T47D (cell line): Measurements from ENCODE around the gene PTPRO.

Source experiments
- DNase-seq, 2 experiments: peaks; one replicate each; pipeline versions ENCODE4 v3.0.0 to v3.0.0-alpha.2; 2011 to 2012; ENCODE audit warnings: low read depth in 1 of 2, low spot score in 1 of 2
- JUND ChIP-seq: IDR thresholded peaks from 2 replicates; pipeline ENCODE4 v1.6.1; 2012; ENCODE audit warnings: low read depth
- in situ Hi-C: cut with HindIII; loops from 2 replicates; pipeline ENCODE4 v1.10.0; 2016; ENCODE audit warnings: low sequenced_read_pairs, low pct_unique_long_range_greater_than_20kb

PTPRO gene

GRCh38 chr12:15428632-15429031 is 106.3 kb downstream of the PTPRO start:
- in situ Hi-C loops: no loop called here
- no peak for TF ChIP-seq JUND
- DNase-seq: no peak

DNA sequence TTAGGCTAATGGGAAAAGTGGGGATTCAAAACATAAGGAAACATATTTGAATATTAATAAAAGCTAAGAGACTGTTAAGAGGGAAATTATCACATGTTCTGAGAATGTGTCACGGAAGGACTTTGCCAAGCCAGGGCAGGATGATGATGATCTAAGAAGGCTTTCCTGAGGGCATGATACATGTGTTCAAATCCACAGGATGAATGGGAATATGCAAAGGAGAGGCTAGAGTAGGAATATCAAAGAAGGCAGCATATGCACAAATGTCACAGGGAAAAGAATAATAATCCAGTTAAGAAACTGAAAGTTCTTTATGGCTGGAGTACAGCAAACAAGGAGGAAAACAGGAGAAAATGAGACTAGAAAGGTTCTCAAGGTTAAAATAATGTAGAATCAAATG is 107.0 kb downstream of the PTPRO start:
- DNase-seq: no peak
- in situ Hi-C loops: no loop called here
- TF ChIP-seq JUND: no peak

- DNase-seq: peak in 1 of 2 experiments; percentile 41
- TF ChIP-seq JUND: no peak
- in situ Hi-C loops: no loop called here
These were observed 113.3 kb downstream of the PTPRO start for GRCh38 chr12:15435597-15435996.

- no peak for DNase-seq
- TF ChIP-seq JUND: no peak
- in situ Hi-C loops: no loop called here
These were observed 117.2 kb downstream of the PTPRO start for GRCh38 chr12:15439459-15439858.

DNA sequence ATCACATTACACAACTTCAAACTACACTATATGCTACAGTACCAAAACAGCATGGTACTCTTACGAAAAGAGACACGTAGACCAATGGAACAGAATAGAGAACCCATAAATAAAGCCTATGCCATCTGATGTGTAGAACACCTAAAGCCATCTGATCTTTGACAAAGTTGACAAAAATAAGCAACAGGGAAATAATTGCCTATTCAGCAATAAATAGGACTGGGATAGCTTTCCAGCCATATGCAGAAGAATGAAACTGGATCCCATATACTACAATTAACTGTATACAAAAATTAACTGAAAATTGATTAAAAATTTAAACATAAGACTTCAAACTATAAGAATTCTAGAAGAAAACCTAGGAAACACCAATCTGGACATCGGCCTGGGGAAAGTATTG is 120.7 kb downstream of the PTPRO start:
- DNase-seq: no peak
- no peak for TF ChIP-seq JUND
- in situ Hi-C loops: no loop called here

GRCh38 chr12:15443611-15444010 is 121.3 kb downstream of the PTPRO start:
- DNase-seq: no peak
- in situ Hi-C loops: no loop called here
- no peak for TF ChIP-seq JUND

- in situ Hi-C loops: no loop called here
- no peak for TF ChIP-seq JUND
- DNase-seq: no peak
These were observed 122.2 kb downstream of the PTPRO start for GRCh38 chr12:15444523-15444922.

DNA sequence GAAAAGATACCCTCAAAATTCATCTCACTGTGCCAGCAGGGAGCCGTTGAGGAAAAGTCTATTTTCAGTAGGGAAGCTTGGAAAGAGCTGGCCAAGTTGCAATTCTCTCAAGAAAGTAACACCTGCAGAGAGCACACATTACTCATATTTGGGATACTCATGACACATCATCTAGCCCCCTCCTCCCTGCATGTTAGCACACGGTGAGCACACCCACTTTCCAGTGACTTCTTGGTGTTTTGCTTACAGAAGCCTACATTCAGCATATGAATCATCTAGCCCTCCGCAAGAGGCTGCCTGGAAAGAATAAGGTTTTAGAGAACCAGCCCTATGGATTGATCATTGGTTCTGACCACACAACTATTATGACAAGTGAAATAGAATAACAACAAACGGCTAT is 124.5 kb downstream of the PTPRO start:
- no peak for TF ChIP-seq JUND
- DNase-seq: no peak
- in situ Hi-C loops: no loop called here

DNA sequence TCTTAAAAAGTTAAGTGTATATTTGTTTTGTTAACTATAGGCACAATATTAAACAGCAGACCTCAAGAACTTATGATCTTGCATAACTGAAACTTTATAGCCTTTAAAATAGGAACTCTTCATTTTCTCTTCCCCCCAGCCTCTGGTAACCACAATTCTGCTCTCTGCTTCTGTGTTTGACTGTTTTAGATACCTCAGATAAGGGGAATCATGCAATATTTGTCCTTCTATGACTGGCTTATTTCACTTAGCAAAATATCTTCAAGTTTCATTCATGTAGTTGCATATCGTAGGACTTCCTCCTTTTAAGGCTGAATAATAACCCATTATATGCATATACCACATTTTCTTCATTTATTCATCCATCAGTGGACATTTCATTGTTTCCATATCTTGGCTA is 131.3 kb downstream of the PTPRO start:
- no peak for TF ChIP-seq JUND
- in situ Hi-C loops: no loop called here
- no peak for DNase-seq

DNA sequence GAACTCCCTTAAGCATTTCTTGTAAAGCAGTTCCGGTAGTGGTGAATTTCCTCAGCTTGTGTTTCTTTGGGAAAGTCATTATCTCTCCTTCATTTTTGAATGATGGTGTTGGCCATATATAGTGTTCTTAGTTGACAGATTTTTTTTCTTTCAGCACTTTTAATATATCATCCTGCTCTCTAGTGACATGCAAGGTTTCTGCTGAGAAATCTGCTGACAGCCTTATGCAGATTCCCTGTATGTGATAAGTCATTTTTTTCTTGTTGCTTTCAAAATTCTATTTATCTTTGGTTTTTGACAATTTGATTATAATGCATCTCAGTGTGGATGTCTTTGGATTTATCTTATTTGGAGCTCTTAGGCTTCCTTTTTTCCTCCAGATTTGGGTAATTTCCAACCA is 135.7 kb downstream of the PTPRO start:
- TF ChIP-seq JUND: no peak
- in situ Hi-C loops: no loop called here
- DNase-seq: no peak

DNA sequence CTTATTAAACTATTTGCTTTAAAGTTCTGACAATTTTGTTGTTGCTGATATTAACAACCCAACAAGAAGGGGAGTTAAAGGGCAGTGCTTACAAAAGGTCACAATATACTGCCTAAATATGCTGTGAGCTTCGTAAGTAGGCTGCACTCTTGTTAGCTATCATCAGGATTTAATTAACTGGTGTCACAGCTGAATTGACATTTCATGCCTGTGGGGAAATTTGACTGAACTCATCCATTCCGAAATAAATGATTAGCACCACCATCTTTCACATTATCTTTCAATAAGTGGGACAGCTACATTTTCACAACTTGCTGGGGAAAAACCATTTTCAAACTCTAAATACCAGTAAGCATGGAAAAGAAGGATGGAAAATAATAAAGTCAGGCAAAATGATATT is 146.6 kb downstream of the PTPRO start:
- TF ChIP-seq JUND: no peak
- in situ Hi-C loops: no loop called here
- DNase-seq: no peak

GRCh38 chr12:15469356-15469755 is 147.0 kb downstream of the PTPRO start:
- DNase-seq: no peak
- in situ Hi-C loops: no loop called here
- TF ChIP-seq JUND: no peak

GRCh38 chr12:15472036-15472435 is 149.7 kb downstream of the PTPRO start:
- no peak for DNase-seq
- in situ Hi-C loops: no loop called here
- TF ChIP-seq JUND: no peak

DNA sequence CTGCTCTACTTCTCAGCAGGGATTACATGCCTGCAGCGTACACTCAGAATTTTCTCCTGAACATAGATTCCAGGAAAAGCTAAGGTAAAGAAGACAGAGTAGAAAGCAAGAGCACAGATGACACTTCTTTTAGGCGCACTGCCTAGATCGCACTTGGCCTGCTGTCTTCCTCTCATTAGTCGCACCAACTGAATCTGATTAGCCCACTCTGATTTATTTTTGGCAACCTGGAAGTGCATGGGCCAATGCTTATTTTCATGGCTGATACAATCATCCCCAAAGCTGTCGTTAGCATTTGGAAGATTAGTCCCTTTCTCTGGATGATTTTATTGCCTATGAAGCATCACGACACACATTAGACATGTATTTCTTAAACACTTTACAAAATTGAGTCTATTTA is 152.5 kb downstream of the PTPRO start:
- in situ Hi-C loops: no loop called here
- no peak for TF ChIP-seq JUND
- DNase-seq: no peak

DNA sequence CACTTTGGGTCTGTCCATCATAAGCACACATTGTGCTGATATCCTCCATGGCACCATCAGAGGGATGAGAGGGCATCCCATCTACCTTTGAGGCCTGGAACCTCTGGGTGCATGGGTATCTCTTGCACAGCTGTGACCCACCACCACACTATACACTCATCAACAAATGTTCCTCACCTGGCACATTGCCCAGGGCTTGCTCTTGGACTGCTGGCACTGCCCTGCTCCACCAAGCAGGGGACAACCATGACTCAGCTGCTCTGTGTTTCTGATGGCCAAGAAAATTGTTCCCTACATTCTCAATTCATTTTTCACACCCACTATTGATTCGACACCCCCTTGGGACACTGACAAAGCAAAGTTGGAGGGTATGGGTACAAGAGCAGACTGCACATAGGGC is 155.5 kb downstream of the PTPRO start:
- in situ Hi-C loops: no loop called here
- TF ChIP-seq JUND: no peak
- DNase-seq: no peak
